DMS 273 (cell line): ENCODE data around the gene NTMT1.
A peak's percentile ranks its signal among the peaks of the same experiment; 100 is the strongest.
"Not testable (repeated sequence)": the region's sequence is repeated elsewhere in the genome, so short reads cannot be mapped to it uniquely, and the experiment has no call there.

ENCODE experiments used
- DNase-seq: peaks from one replicate; lab custom pipeline; 2025; ENCODE audit not compliant: unreplicated experiment; lab: John Stamatoyannopoulos, UW

NTMT1 gene, protein sequence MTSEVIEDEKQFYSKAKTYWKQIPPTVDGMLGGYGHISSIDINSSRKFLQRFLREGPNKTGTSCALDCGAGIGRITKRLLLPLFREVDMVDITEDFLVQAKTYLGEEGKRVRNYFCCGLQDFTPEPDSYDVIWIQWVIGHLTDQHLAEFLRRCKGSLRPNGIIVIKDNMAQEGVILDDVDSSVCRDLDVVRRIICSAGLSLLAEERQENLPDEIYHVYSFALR

DNA sequence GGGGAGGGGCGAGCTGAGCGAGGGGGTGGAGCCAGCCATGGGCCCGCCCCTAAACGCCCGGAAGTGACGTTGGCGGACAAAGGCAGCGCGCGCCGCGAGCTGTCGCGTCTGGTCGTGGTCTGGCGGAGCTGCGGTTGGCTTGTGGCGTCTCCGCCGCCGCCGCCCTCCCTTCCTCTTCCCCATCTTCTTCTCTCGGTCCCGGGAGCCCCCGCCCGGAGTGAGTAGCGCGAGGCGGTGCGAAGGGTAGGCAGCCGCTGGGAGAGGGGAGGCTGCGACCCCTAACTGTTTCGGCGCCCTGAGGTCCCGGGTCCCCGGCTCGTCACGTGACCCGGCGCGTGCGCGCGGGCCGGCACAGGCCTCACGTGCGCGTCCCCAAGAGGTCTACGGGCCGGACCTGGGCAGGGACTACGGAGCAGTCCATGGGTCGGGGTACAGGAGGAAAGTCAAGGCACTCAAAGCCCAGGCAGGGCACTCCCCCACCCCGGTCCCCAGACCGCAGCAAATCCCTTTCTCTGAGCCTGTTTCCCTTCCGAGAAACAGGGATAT is at the start of gene NTMT1:
Gene NTMT1 (plus strand): TSS at position 85 of the 546 bp plus-strand sequence. CDS start 6,541 bp downstream, outside the sequence.
- peak; percentile 88 for DNase-seq

DNA sequence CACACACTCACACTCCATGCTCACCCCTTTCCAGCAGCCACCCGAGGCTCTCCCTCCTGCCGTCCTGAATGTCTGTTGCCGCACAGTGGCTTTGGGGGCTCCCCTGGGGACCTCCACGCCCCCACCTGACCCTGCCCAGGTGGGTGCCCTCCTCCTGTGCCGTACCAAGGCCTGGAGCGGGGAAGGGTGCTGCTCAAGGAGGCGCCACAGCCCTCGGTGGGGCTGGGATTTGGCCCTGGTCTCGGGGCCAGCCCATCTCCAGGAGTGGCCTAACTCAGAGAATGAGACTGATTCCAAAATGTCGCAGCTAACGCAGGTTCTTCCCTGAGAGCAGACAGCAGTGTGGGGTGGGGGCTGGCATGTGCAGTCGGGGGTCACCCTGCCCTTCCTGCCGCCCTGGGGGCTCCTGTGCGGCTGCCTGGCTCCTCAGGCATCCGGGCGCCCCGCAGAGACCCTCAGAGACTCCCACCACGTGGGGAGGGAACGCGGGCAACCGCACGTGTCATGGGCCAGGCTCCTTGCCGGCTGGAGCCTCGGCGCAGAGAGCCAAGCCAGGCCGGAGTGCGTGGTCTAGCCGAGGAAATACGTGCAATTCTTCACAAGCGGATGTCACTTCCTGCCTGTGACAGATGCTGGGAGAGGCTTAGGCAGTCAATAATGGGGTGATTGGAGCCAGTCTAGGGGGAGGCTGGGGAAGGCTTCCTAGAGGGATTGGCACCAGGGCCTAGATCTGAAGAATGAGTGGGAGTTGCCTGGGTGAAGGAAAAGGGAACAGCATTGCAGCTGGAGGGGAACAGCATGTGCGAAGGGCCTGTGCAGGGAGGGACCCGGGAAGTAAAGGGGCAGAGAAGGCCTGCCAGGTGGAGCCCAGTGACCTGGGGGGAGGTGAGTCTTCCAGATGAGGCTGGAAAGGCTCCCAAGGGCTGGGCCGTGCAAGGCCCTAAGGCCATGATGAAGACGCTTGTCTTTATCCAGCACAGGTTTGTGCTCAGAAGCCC is 49.1 kb upstream of the NTMT1 start:
- no peak for DNase-seq

DNA sequence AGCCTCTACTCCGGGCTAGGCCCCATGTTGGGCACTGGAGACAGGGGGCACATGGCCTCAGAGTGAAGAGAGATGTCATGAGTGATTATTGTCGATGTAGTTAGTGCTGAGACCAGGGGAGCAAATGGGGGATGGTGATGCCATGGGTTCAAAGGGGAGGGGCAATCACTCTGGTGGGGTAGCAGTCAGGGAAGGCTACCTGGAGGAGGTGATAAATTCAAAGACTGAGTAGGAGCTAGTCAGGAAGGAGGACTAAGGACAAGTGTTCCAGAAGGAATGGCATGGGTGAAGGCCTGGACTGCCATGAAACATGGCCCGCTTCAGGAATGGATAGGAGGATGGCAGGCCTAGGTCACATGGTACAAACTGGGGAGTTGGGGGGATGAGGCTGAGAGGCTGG is 46.7 kb upstream of the NTMT1 start:
- no peak for DNase-seq

DNA sequence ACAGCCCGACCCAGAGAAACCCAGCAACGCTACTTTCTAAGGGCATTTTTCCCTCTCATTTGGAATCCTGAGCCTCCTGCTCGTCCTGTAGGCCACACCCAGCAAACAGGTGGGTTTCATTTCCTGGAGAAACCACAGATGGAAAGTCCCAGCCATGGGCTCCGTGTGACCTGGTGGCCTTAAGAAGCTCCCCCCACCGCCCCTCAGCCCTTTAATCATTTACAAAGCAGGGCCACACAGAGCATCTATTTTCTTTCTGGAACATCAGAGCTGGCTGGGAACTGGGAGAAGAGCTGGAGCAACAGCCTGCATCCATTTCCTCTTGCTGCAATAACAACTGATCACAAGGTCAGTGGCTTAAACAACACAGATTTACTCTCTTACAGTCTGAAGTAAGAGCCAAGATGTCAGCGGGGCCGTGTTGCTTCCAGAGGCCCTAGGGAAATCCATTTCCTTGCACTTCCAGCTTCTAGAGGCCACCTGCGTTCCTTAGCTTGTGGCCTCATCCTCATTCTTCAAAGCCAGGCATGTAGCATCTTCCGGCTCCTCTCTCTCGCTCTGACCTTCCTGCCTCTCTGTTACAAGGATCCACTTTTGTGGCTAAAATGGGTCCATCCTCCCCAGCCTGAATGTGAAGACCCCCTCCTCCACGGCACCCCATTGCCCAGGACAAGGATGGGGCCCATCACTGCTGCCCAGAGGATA is 45.6 kb upstream of the NTMT1 start:
- no peak for DNase-seq

DNA sequence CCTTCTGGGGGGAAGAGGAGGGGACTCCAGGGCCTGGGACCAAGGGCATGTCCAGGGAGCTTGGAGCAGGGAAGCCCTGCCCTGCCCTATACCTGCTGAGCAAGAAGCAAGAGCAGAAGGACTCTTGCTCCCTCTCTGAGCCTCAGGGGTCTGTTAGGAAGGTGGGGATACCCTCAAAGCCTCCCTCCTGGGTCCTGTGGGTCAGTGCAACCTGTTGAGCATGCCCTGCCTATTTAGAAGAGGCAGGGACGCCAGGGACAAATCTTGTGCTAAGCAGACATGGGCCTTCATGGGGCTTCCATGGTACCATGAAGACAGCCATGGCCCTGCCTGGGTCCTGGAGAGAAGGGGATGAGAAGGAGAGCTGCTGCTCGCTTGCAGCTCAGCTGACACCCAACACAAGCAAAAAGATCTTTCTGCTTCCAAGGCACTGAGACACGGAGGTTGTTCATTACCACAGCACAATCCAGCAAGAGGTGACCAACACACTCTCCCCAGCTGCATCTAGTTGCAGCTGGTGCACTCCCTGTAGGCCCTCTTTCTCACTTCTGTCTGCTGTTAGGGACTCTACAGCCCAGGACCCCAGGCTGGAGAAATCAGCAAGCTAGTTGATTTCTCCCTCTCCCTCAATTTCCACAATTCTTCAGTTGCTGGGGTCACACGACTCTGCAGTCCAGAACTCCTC is 44.3 kb upstream of the NTMT1 start:
- DNase-seq = no peak

DNA sequence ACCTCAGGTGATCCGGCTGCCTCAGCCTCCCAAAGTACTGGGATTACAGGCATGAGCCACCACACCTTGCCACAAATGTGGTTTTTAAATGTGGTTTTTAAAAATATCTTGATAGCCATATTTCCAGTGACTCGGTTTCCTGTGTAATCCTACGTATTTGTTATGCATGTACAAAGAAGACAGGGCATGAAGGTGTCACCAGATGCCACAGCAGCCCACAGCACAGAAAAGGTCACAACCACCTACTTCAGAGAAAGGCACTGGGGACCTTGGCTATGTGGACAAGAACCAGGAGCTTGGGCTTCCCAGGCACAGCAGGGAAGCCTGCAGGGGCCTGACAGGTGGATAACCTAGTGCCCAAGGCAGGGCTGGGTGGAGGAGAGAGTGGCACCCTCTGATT is 43.1 kb upstream of the NTMT1 start:
- no peak for DNase-seq

DNA sequence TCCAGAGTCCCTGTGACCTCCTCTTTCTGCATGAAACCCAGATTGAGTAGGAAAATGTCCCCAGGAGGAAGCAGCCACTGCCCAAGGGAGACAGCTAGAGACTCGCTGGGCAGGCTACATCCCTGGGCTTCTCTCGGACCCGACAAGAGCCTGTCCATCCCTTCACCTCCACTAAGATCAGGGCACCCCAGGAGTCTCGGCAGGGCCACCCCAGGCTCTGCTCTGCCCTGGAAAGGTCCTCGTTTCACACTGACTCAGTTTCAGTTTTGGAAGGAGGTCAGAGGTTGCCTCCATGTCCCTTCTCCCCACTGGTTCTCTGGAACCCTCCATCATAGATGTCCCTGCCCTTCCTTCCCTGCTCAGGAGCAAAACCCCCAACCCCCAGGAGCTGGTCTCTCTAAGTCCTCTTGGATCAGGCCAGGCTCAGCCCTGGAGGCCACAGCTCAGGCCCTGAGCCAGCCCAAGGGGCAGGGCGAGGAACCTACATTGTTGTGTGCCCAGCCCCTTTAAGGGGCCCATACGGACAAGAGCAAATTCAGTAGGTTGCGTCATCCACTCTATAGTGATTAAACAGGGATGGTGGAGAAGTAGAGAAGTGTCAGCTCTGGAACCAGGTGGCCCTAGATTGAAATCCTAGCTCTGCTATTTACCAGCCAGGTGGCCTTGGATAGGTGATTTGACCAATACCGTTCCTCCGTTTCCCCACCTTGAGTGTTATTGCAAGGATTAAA is 42.5 kb upstream of the NTMT1 start:
- DNase-seq = no peak

DNA sequence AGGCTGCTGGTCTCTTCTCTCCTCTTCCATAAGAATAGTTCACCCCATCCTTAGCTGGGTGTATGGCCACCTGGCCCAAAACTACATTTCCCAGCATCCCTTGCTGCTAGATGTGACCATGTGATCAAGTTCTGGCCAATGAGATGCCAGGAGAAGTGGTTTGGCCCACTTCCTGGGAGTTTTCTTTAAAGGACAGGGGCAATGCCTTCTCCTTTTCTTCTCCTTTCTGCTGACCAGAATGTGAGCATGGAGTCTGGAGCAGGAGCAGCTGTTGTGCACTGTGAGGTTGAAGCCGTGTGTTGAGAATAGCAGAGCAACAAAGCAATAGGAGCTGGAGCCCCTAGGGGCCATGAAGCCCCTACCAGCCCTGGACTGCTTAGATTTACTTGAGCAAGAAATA is 41.8 kb upstream of the NTMT1 start:
- peak; percentile 86 for DNase-seq

DNA sequence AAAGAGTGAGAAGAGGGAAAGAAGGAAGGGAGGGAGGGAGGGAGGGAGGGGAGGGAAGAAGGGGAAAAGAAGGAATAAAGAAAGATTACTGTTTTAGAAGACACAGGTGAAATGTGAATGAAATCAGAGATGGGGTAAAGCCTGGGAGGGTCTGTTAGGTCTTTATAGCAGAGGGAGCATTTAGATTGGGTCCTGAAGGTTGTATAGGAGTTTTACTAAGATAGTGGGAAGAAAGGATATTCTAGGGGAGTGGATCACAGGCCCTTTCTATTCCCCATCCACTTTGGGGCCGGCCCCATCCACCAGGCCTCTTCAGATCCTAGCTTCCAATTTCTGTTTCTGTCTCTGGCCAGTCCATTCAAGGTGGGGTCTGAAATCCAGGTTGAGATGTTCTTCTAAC is 40.6 kb upstream of the NTMT1 start:
- DNase-seq = no peak

DNA sequence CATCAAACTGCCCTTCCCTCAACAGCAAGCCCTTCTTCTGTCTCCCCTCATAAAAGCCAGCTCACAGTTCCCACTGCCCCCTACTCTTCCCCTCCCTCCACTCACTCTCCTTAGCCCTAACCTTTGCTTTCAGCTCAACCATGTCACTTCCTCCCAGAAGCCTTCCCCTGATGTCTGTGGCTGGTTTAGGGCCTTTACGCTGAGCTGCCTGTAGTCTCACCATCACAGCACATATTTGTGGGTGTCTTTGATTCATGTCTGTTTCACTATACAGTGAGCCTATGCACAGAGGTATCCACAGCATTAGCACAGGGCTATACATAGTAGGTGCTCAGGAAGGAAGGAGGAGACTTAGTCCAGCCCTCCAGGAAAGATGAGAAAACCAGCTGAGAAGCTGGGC is 39.7 kb upstream of the NTMT1 start:
- DNase-seq = no peak

DNA sequence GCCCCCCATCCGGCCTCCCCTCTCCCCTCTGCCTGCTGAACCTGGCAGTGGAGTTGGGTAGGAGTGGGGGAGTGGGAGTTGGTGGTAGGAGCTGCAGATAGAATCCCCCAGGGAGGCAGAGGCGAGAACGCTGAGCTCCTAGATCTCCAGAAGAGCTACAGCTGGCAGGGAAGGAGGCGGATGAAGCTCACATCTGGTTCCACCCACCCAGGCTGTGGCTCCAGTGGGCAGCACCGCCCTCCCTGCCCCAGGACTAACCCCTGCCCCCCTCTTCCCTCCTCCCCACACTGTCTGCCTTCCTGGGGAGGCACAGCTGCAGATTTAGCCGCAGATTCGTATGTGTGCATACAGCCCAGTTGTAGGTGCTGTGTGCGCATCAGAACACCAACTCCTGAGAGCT is 39.3 kb upstream of the NTMT1 start:
- DNase-seq = no peak

DNA sequence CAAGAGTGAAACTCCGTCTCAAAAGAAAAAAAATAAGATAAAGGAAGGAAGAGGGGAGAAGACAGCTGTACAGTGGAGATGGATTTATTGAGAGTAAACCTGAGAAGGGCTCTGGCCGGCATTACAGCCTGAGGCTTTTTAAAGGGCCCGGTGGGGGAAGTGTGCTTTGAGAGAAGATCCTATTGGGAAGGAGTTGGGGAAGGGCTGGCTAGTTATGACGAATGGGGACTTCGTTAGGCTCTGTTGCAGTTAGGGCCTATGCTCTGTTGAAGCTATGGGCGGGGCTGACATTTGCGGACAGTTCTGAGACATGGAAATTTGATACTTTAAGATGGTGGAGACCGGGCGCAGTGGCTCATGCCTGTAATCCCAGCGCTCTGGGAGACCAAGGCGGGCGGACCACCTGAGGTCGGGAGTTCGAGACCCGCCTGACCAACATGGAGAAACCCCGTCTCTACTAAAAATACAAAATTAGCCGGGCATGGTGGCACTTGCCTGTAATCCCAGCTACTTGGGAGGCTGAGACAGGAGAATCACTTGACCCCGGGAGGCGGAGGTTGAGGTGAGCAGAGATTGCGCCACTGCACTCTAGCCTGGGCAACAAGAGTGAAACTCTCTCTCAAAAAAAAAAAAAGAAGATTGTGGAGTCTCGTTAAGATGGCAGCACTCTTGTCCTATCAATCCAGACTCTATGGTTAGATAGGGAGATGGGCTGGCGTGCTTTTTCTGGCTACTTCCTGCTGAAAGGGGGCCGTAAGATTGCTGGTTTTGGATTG is 38.3 kb upstream of the NTMT1 start:
- no peak for DNase-seq

DNA sequence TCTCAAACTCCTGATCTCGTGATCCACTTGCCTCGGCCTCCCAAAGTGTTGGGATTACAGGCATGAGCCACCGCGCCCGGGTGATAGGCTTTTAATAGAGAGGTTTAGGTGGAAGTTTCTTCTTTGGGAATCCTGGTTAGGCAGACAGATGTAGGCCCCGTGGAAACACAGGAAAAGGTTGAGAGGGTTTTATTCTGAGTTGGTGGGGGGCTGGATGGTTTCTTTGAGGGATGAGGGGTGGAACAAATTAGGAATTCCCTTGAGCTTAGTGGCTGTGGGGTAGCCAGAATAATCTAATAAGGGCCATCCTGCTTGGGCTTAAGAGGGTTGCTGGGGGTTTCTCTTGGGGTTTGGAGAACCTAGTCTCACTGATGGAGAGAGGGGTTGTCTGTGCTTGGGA is 35.5 kb upstream of the NTMT1 start:
- DNase-seq = no peak

DNA sequence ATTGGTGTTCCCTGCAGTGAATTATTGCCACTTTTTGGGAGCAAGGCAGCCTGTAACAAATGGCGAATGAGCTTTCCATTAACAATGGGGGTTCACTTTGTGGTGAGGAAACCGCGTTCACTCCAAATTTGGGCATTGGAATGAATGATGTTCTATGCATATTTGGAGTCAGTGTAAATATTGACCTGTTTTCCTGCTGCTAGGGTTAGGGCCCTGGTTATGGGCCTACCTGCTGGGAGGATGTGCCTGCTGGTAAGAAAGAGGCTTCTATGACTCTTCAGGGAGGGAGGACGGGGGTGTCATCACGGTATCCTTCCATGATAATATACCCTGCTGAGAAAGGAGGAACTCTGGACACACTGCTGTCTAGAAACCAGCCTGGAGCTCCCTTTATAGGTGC is 34.0 kb upstream of the NTMT1 start:
- no peak for DNase-seq

DNA sequence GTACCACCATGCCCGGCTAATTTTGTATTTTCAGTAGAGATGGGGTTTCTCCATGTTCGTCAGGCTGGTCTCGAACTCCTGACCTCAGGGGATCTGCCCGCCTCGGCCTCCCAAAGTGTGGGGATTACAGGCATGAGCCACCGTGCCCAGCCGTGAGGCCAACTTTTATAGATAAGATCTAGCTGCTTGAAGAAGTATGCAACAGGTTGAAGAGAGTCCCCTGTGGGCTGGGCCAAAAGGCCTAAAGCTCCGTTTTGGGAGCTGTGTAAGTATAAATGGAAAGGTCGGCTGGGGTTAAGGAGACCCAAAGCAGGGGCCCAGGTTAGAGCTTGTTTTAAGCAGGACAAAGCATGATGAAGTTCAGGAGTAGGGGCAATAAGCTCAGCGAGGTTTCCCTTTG is 33.2 kb upstream of the NTMT1 start:
- not testable (repeated sequence) for DNase-seq

DNA sequence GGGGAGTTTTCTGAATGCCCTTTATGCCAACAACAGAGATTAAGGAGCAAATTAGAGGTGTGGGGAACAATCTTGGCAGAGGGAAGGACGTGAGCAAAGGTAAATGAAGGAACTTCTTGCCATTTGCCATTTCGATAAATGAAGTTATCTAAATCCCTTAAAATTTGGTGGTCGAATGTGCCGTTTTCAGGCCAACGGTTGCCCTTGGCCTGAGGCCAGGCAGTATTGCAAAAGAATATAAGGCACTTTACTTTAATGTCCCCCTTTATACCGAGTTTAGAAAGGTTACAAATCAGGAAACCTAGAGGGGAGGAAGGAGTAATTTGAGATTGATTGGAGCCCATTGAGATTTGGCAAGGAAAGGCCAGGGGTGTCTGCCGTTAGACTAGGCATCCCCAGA is 31.3 kb upstream of the NTMT1 start:
- no peak for DNase-seq

DNA sequence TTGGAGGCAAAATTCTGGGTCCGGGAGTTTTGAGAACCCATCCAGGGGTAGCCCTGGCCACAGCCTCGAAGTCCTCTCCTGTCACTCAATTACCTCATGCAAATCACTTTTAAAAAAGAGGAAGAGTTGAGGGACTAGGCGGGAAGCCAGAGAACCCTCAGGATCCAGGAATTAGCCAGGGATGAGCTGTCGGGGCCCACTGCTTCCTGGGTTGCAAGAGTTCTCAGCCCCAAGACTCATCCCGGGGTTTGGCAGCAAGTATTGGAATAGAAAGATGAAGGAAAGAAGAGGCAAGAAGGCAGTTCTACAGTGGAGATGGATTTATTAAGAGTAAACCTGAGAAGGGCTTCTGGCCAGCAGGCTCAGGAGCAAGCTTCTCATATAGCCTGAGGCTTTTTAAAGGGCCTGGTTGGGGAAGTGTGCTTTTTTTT is 30.6 kb upstream of the NTMT1 start:
- DNase-seq = no peak

DNA sequence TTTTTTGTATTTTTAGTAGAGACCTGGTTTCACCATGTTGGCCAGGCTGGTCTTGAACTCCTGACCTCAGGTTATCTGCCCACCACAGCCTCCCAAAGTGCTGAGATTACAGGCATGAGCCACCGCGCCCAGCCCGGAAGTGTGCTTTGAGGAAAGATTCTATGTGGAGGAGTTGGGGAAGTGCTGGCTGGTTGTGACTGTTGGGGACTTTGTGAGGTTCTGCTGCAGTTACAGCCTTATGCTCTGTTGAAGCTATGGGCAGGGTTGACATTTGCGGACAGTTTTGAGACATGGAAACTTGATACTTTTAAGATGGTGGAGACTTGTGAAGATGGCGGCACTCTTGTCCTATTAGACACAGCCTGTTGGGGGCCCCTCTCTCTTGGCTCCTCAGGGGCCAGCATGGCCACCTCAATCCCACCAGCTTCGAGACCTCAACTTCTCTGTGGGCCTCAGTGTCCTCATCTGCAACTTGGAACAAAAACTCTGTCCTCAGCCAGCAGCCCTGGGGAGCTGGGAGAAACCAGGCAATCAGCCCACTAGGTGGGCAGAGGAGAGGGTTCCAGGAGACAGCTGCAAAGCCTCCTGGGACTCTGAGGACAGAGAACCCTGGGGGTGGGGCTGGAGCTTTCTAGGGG is 29.9 kb upstream of the NTMT1 start:
- DNase-seq = no peak
